Brain microvascular endothelial cell (primary cell): Measurements from ENCODE around the gene SMIM3.

ENCODE experiments used
- DNase-seq: peaks from one replicate; pipeline ENCODE4 v3.0.0-alpha.2; 2020
- H3K27ac ChIP-seq: fragments of 250-450 bp; sonication (Bioruptor Pico); 2 replicates; pipeline ENCODE4 v1.5.1; 2020; ENCODE audit warnings: mild to moderate bottlenecking, moderate library complexity
- H3K27me3 ChIP-seq: fragments of 250-450 bp; sonication (Bioruptor Pico); replicated peaks from 2 replicates; pipeline ENCODE4 v1.5.1; 2020; ENCODE audit warnings: mild to moderate bottlenecking
- H3K36me3 ChIP-seq: fragments of 250-450 bp; sonication (Bioruptor Pico); replicated peaks from 2 replicates; pipeline ENCODE4 v1.5.1; 2020; ENCODE audit warnings: mild to moderate bottlenecking
- H3K4me3 ChIP-seq: 2 replicates; pipeline ENCODE4 v1.5.1; 2011; ENCODE audit warnings: low read depth, mild to moderate bottlenecking, control low read depth, low read length, moderate library complexity
- in situ Hi-C: cut with HindIII; loops from 2 replicates; pipeline ENCODE4 v1.10.0; 2017; ENCODE audit warnings: low sequenced_read_pairs, low pct_ligation_motif_present
- TF ChIP-seq, protein P1 (sequence below): IDR thresholded peaks from 2 replicates; pipeline ENCODE4 v1.5.1; 2011; ENCODE audit warnings: low read depth, mild to moderate bottlenecking, moderate library complexity, low read length, control low read depth, inconsistent platforms; ENCODE audit errors: missing control alignments

Gene SMIM3

GRCh38 chr5:150763023-150763769 lies 15.4 kb upstream of the SMIM3 start:
- in situ Hi-C loops = no loop called here
- H3K27ac ChIP-seq = no peak overlapping the region
- H3K4me3 ChIP-seq = no peak overlapping the region
- TF ChIP-seq, protein P1, sequence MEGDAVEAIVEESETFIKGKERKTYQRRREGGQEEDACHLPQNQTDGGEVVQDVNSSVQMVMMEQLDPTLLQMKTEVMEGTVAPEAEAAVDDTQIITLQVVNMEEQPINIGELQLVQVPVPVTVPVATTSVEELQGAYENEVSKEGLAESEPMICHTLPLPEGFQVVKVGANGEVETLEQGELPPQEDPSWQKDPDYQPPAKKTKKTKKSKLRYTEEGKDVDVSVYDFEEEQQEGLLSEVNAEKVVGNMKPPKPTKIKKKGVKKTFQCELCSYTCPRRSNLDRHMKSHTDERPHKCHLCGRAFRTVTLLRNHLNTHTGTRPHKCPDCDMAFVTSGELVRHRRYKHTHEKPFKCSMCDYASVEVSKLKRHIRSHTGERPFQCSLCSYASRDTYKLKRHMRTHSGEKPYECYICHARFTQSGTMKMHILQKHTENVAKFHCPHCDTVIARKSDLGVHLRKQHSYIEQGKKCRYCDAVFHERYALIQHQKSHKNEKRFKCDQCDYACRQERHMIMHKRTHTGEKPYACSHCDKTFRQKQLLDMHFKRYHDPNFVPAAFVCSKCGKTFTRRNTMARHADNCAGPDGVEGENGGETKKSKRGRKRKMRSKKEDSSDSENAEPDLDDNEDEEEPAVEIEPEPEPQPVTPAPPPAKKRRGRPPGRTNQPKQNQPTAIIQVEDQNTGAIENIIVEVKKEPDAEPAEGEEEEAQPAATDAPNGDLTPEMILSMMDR = no peak
- DNase-seq = peak; percentile 74
- no peaks in the 10 kb centered on the region for H3K27me3 ChIP-seq
- no peaks in the 10 kb centered on the region for H3K36me3 ChIP-seq

GRCh38 chr5:150764530-150764929 lies 14.0 kb upstream of the SMIM3 start:
- Histone ChIP-seq H3K27ac (no peak overlapping the region), H3K4me3 (no peak overlapping the region), H3K27me3 (no peaks in the 10 kb centered on the region), H3K36me3 (no peaks in the 10 kb centered on the region)
- TF ChIP-seq, protein P1 = no peak
- no peak for DNase-seq
- in situ Hi-C loops = no loop called here

DNA sequence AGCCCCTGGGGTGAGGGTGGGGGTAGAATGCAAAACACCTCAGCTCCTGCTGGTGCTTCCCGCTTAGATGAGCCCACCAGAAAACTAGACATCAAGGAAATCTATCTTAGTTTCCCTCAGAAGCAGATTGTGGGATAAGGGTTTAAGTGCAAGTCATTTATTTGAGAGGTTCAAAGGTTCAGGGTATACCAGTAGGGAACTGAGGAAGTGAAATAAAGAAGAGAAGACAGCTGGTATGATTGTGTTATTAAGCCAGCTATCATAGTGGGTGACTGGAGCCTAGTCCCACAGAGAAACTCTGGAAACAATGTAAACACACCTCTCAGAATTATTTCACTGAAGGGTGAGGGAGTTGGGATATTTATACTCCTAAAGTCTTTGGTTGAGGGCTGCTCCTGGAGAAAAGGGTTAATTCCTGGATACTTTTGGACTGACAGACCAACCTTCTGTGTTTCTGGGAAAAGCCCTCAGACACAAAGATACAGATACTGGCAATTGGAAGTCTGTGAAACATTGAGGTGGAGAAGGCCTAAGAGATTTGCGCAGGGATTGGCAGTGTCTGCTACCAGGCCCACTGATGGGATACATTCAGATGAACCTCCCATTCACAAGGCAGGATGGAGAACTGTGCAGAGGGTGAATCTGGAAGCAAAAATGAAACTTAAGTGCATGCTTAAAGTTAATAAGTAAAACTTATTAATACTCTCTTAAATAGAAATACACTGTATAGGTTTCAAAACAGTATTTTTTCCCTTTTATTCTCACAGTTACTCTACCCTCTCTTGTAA lies 13.4 kb upstream of the SMIM3 start:
- Histone ChIP-seq H3K4me3 (no peak overlapping the region), H3K27me3 (no peaks in the 10 kb centered on the region), H3K27ac (no peak overlapping the region), H3K36me3 (no peaks in the 10 kb centered on the region)
- DNase-seq = no peak
- TF ChIP-seq, protein P1 = no peak
- in situ Hi-C loops = no loop called here

- TF ChIP-seq, protein P1 = no peak
- in situ Hi-C loops = no loop called here
- no peak for DNase-seq
- Histone ChIP-seq H3K27ac (no peak overlapping the region), H3K36me3 (no peaks in the 10 kb centered on the region), H3K4me3 (no peak overlapping the region), H3K27me3 (no peaks in the 10 kb centered on the region)
These were observed 12.8 kb upstream of the SMIM3 start for GRCh38 chr5:150765799-150766169.

DNA sequence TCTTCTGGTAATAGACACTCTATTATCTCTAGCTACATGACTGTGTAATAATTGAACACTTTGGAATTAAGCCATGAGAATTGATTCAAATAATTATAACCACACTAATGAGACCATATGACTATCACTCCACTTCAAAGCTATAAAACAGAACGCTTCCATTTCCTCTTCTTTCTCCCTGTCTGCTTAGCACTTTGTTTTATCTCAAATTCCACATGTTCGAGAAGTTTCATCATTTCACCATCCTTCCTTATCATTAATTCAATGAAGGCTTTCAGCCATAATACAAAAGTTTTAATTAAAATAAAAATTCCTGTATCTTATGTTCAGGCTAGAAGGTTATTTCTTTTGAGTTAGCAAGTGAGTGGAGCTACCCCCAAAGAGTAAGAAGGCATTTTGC lies 12.3 kb upstream of the SMIM3 start:
- in situ Hi-C loops = no loop called here
- no peak overlapping the region for H3K4me3 ChIP-seq
- H3K36me3 ChIP-seq = no peaks in the 10 kb centered on the region

More for the DNA sequence above, 12.3 kb upstream of the SMIM3 start:
- TF ChIP-seq, protein P1 = no peak
- no peaks in the 10 kb centered on the region for H3K27me3 ChIP-seq
- H3K27ac ChIP-seq = no peak overlapping the region
- DNase-seq = no peak
